H1 (cell line): ENCODE data around the gene ZNF700. TPM values are rescaled to one million over a fixed set of nuclear protein-coding genes. Genes with fewer than 3 reads are reported as not detected.

Experiments used
- CTCF ChIA-PET: fragments of 300-600 bp; sonication (Branson Sonifier 250); formaldehyde crosslinking; loops from one replicate; lab custom pipeline; 2021; ENCODE audit not compliant: partially characterized antibody; lab: Charles Lee
- POLR2A ChIA-PET: fragments of 300-600 bp; sonication (Branson Sonifier 250); formaldehyde crosslinking; loops from one replicate; lab custom pipeline; 2021; ENCODE audit warnings: inconsistent platforms; ENCODE audit not compliant: partially characterized antibody; lab: Charles Lee
- DNase-seq, 2 experiments: peaks; one replicate each; pipeline versions ENCODE4 v3.0.0 to v3.0.0-alpha.2; 2010 to 2022; ENCODE audit warnings: low spot score in 2 of 2, low read depth in 1 of 2, mixed read lengths in 1 of 2
- FAIRE-seq: peaks from 2 replicates; lab custom pipeline; 2011; peaks lifted over from hg19 to GRCh38; lab: Jason Lieb, UNC
- H2AFZ ChIP-seq: 2 replicates; pipeline ENCODE4 v1.8.1; 2012; ENCODE audit warnings: low read length, inconsistent platforms
- H2AK5ac ChIP-seq: 2 replicates; pipeline ENCODE4 v1.6.1; 2013; ENCODE audit warnings: low read depth, low read length
- H2BK120ac ChIP-seq: replicated peaks from 2 replicates; pipeline ENCODE3; 2013; ENCODE audit warnings: low read depth, low read length, inconsistent platforms
- H2BK12ac ChIP-seq: 2 replicates; pipeline ENCODE4 v1.6.1; 2013; ENCODE audit warnings: low read depth, low read length
- H2BK15ac ChIP-seq: 2 replicates; pipeline ENCODE4 v1.6.1; 2013; ENCODE audit warnings: low read length
- H2BK20ac ChIP-seq: 2 replicates; pipeline ENCODE4 v1.6.1; 2013; ENCODE audit warnings: low read length
- H2BK5ac ChIP-seq: 2 replicates; pipeline ENCODE4 v1.6.1; 2013; ENCODE audit warnings: low read depth, low read length
- H3K14ac ChIP-seq: 2 replicates; pipeline ENCODE4 v1.6.1; 2013; ENCODE audit warnings: inconsistent platforms; ENCODE audit not compliant: insufficient read length
- H3K18ac ChIP-seq: 2 replicates; pipeline ENCODE4 v1.6.1; 2013; ENCODE audit warnings: low read length; ENCODE audit errors: extremely low read depth
- H3K23ac ChIP-seq: 2 replicates; pipeline ENCODE4 v1.6.1; 2013; ENCODE audit warnings: inconsistent platforms; ENCODE audit not compliant: insufficient read length
- H3K23me2 ChIP-seq: 2 replicates; pipeline ENCODE4 v1.6.1; 2013; ENCODE audit warnings: low read depth, low read length
- H3K27ac ChIP-seq: 2 replicates; pipeline ENCODE4 v1.6.1; 2011; ENCODE audit warnings: low read depth, low read length, inconsistent platforms
- H3K27me3 ChIP-seq, 4 experiments: replicated peaks in 1 of 4; 1 replicate in 1 of 4; 2 replicates in 3 of 4; pipeline versions ENCODE4 v1.6.1 to v1.8.1; 2011 to 2013; ENCODE audit warnings: low read length in 3 of 4, mild to moderate bottlenecking in 3 of 4, inconsistent platforms in 2 of 4, mixed read lengths in 2 of 4, moderate library complexity in 1 of 4; ENCODE audit not compliant: control insufficient read depth in 3 of 4, insufficient read depth in 3 of 4; ENCODE audit errors: extremely low read depth in 1 of 4
- H3K36me3 ChIP-seq, 4 experiments: 2 replicates each; pipeline versions ENCODE4 v1.6.1 to v1.8.1; 2011 to 2013; ENCODE audit warnings: mild to moderate bottlenecking in 4 of 4, low read length in 3 of 4, moderate library complexity in 2 of 4, control low read depth in 1 of 4, inconsistent platforms in 1 of 4; ENCODE audit not compliant: insufficient read depth in 4 of 4, control insufficient read depth in 2 of 4
- H3K4ac ChIP-seq: replicated peaks from 2 replicates; pipeline ENCODE3; 2013; ENCODE audit warnings: low read length, low read depth, mixed read lengths, inconsistent platforms; ENCODE audit not compliant: insufficient read length
- H3K4me1 ChIP-seq, 4 experiments: replicated peaks in 1 of 4; 1 replicate in 1 of 4; 2 replicates in 3 of 4; pipeline versions ENCODE4 v1.6.1 to v1.8.1; 2011 to 2013; ENCODE audit warnings: low read length in 3 of 4, inconsistent platforms in 2 of 4, mixed read lengths in 1 of 4; ENCODE audit not compliant: insufficient read depth in 4 of 4, control insufficient read depth in 3 of 4
- H3K4me2 ChIP-seq, 2 experiments: 2 replicates each; pipeline versions ENCODE4 v1.6.1 to v1.8.1; 2011 to 2013; ENCODE audit warnings: low read depth in 2 of 2, low read length in 2 of 2, control low read depth in 1 of 2, inconsistent platforms in 1 of 2, mild to moderate bottlenecking in 1 of 2; ENCODE audit not compliant: insufficient read depth in 1 of 2
- H3K4me3 ChIP-seq, 4 experiments: fragments of 200-600, 300-600 bp in 1 of 4; sonication (generic), shearing (Covaris generic), sonication (Bioruptor Twin) in 1 of 4; 2 replicates each; pipeline versions ENCODE4 v1.5.1 to v1.8.1; 2011 to 2016; ENCODE audit warnings: low read length in 4 of 4, low read depth in 3 of 4, control low read depth in 2 of 4, inconsistent platforms in 2 of 4, mild to moderate bottlenecking in 2 of 4, mixed read lengths in 1 of 4, moderate library complexity in 1 of 4; ENCODE audit not compliant: insufficient read depth in 2 of 4; ENCODE audit errors: extremely low read depth in 1 of 4
- H3K56ac ChIP-seq: replicated peaks from 2 replicates; pipeline ENCODE3; 2013; ENCODE audit warnings: low read depth, mild to moderate bottlenecking, mixed read lengths, low read length, inconsistent platforms; ENCODE audit not compliant: insufficient read length
- H3K79me1 ChIP-seq: 2 replicates; pipeline ENCODE4 v1.6.1; 2013; ENCODE audit warnings: low read depth, low read length, control low read depth
- H3K79me2 ChIP-seq, 2 experiments: 2 replicates each; pipeline versions ENCODE4 v1.6.1 to v1.8.1; 2012 to 2013; ENCODE audit warnings: low read length in 2 of 2, mild to moderate bottlenecking in 2 of 2, inconsistent platforms in 1 of 2; ENCODE audit not compliant: insufficient read depth in 2 of 2, control insufficient read depth in 1 of 2
- H3K9ac ChIP-seq, 4 experiments: replicated peaks in 1 of 4; 1 replicate in 1 of 4; 2 replicates in 3 of 4; pipeline versions ENCODE4 v1.6.1 to v1.8.1; 2011 to 2013; ENCODE audit warnings: low read depth in 3 of 4, low read length in 3 of 4, control low read depth in 2 of 4, mild to moderate bottlenecking in 2 of 4, moderate library complexity in 2 of 4, inconsistent platforms in 1 of 4; ENCODE audit errors: extremely low read depth in 1 of 4
- H3K9me3 ChIP-seq, 2 experiments: 2 replicates each; pipeline versions ENCODE4 v1.6.1 to v1.8.1; 2012 to 2013; ENCODE audit warnings: mild to moderate bottlenecking in 2 of 2, moderate library complexity in 2 of 2, control low read depth in 1 of 2, inconsistent platforms in 1 of 2, low read depth in 1 of 2, low read length in 1 of 2, mixed read lengths in 1 of 2; ENCODE audit not compliant: insufficient read depth in 2 of 2
- H4K20me1 ChIP-seq, 2 experiments: replicated peaks in 1 of 2; 2 replicates each; pipeline versions ENCODE3 to v1.8.1; 2011 to 2013; ENCODE audit warnings: inconsistent platforms in 2 of 2, low read length in 2 of 2, mild to moderate bottlenecking in 1 of 2; ENCODE audit not compliant: insufficient read depth in 2 of 2, control insufficient read depth in 1 of 2
- H4K5ac ChIP-seq: 2 replicates; pipeline ENCODE4 v1.6.1; 2013; ENCODE audit warnings: low read length, low read depth, mixed read lengths, inconsistent platforms; ENCODE audit not compliant: insufficient read length
- H4K8ac ChIP-seq: 2 replicates; pipeline ENCODE4 v1.8.0; 2013; ENCODE audit warnings: mild to moderate bottlenecking, moderate library complexity, low read length, inconsistent platforms; ENCODE audit not compliant: insufficient read depth; ENCODE audit errors: extremely low read depth
- H4K91ac ChIP-seq: replicated peaks from 2 replicates; pipeline ENCODE3; 2013; ENCODE audit warnings: low read length, mixed read lengths, inconsistent platforms; ENCODE audit not compliant: insufficient read length
- ASH2L ChIP-seq: fragments of 200-600, 300-600 bp; sonication (generic); IDR thresholded peaks from one replicate; pipeline ENCODE4 v1.7.1; 2017; ENCODE audit warnings: low read length
- GABPA ChIP-seq: IDR thresholded peaks from 2 replicates; pipeline ENCODE4 v1.6.1; 2011; ENCODE audit warnings: mild to moderate bottlenecking, low read length, moderate library complexity, borderline replicate concordance; ENCODE audit not compliant: insufficient read depth
- HDAC6 ChIP-seq: IDR thresholded peaks from one replicate; pipeline ENCODE4 v1.7.1; 2012; ENCODE audit warnings: low read depth, mild to moderate bottlenecking, inconsistent platforms, low read length, moderate library complexity
- KDM4A ChIP-seq: IDR thresholded peaks from one replicate; pipeline ENCODE4 v1.7.1; 2012; ENCODE audit warnings: low read depth, mild to moderate bottlenecking, moderate library complexity, low read length, inconsistent platforms; ENCODE audit not compliant: severe bottlenecking
- RAD21 ChIP-seq, 2 experiments: IDR thresholded peaks in 1 of 2; conservative IDR thresholded peaks in 1 of 2; 2 replicates each; pipeline ENCODE4 v1.6.1; 2011; ENCODE audit warnings: low read depth in 2 of 2, low read length in 2 of 2, improper control_type of control experiment in 1 of 2, inconsistent platforms in 1 of 2, mild to moderate bottlenecking in 1 of 2, moderate library complexity in 1 of 2
- RNF2 ChIP-seq: fragments of 200-900, 300-1000 bp; sonication (generic); IDR thresholded peaks from 2 replicates; pipeline ENCODE4 v1.7.1; 2016; ENCODE audit warnings: borderline replicate concordance, low read depth, mild to moderate bottlenecking, antibody characterized with exemption, low read length; ENCODE audit not compliant: poor library complexity, severe bottlenecking; ENCODE audit errors: missing control alignments
- SIN3A ChIP-seq, 2 experiments: IDR thresholded peaks in 1 of 2; conservative IDR thresholded peaks in 1 of 2; 2 replicates each; pipeline ENCODE4 v1.6.1; 2011 to 2012; ENCODE audit warnings: low read length in 2 of 2, improper control_type of control experiment in 1 of 2, low read depth in 1 of 2, mild to moderate bottlenecking in 1 of 2
- TAF1 ChIP-seq: IDR thresholded peaks from 2 replicates; pipeline ENCODE4 v1.6.1; 2011; ENCODE audit warnings: mild to moderate bottlenecking, low read depth, low read length
- YY1 ChIP-seq: IDR thresholded peaks from 2 replicates; pipeline ENCODE4 v1.6.1; 2011; ENCODE audit warnings: low read depth, mild to moderate bottlenecking, low read length
- WGBS, 2 experiments: shearing (Covaris generic) in 1 of 2; methylation state at CpG; one replicate each; pipeline versions ENCODE4 v1.1.6 to v1.1.7; 2013 to 2015; ENCODE audit warnings: low lambda C conversion rate in 2 of 2, mixed read lengths in 2 of 2, inconsistent platforms in 1 of 2, low coverage in 1 of 2, missing lambda C conversion rate in 1 of 2; ENCODE audit not compliant: insufficient replicate concordance in 2 of 2, insufficient coverage in 1 of 2, insufficient read length in 1 of 2; ENCODE audit errors: extremely low coverage in 1 of 2, missing lambda C conversion rate in 1 of 2; 5-methylcytosine and 5-hydroxymethylcytosine counted together
- polyA plus RNA-seq, 7 experiments: library from polyadenylated mRNA; depleted of rRNA in 3 of 7; stranded (reverse) in 5 of 7; unstranded in 2 of 7; fragments of >200 nt in 5 of 7; fragments of 200-250 nt in 2 of 7; gene quantifications; 1 replicate in 5 of 7; 2 replicates in 1 of 7; 4 replicates in 1 of 7; pipeline versions ENCODE4 v1.2.1 to v1.2.3, GENCODE V29; 2011 to 2013; ENCODE audit warnings: missing spikeins in 2 of 7, mixed read lengths in 2 of 7
- total RNA-seq: library from RNA; stranded (reverse); fragmentation: NEBNext Ultra II Directional; extraction: Animal tissue kit (Norgen Biotek cat#: 25700); gene quantifications from 2 replicates; pipeline ENCODE4 v1.2.1, GENCODE V29; 2021

Gene ZNF700
- total and polyA plus RNA-seq, 2 of the 8 experiments (the other 6 are each of a cell fraction or from before 2014, with no cell fraction given) = 3.0 to 10.5 TPM

DNA sequence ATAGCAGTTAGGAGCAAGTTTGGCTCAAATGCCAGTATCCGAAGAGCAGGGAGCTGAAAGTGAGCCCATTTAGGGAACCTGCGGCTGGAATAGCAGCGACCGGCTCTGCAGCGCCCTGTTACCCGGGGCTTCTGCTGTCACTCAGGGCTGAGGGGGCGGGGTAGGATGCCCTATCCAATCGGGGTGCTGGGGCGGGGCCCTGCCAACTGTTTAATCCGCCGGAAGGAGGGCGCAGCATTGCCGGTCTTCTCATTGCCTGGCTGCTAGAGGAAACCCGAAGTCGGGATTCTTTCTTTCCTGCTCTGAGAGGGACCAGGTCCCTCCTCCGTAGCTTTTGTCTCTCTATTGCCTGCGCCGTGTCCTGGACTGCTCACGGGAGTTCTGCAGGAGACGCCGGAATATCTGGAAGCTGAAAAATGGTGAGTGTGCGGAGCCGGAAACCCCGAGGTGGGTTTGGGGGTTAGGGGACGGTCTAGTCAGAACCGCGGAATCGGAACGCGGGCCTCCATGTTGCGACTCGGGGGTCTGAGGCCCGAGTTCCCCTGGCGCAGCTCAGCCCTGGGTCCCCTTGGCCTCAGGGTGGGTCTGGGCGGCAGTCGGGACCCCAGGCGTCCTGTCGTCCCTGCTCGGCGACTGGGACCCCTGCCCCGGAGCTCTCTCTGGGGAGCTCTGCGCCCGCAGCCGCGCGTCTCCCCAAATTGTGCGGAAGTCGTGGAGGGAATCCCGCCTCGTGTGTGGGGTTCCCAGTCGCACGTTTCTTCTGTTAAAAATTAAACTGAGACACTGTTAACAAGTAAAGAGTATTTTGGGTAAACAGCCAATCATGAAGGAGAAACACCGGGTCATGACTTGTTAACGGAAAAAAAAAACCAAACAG lies 62.7 kb downstream of the ZNF700 start:
- H3K79me2 ChIP-seq = peaks cover 0 to 35% of the 10 kb centered on the region in 2 experiments; a peak in 3 of 4 replicates
- DNase-seq = peak; percentile 90 to 96
- peak in 1 of 2 experiments; percentile 52; a peak in 1 of 4 replicates for TF ChIP-seq SIN3A (conservative IDR thresholded peaks at IDR 0.05 in 1 of 2, IDR thresholded peaks at IDR 0.05 in 1 of 2; ENCODE audit: low read depth in 1 of 2, low read length in 2 of 2)
- peak; percentile 98 for TF ChIP-seq TAF1
- TF ChIP-seq GABPA = no peak
- no peak for TF ChIP-seq HDAC6
- 0 out of 2 replicates have a peak, but pooled peaks have one; percentile 19 for TF ChIP-seq YY1
- TF ChIP-seq RAD21 (IDR thresholded peaks at IDR 0.05 in 1 of 2, conservative IDR thresholded peaks at IDR 0.05 in 1 of 2; ENCODE audit: low read depth in 2 of 2, low read length in 2 of 2) = no peak
- peak; percentile 63 for TF ChIP-seq ASH2L
- TF ChIP-seq KDM4A = peak; percentile 84
- TF ChIP-seq RNF2 = no peak

More for the DNA sequence above, 62.7 kb downstream of the ZNF700 start:
- peaks cover 0 to 7% (median 3%) of the 10 kb centered on the region in 4 experiments; a peak in 2 of 8 replicates for H3K36me3 ChIP-seq
- H2BK12ac ChIP-seq = no peak overlapping the region
- H3K4me3 ChIP-seq = peak overlapping the region; percentile 82 to 99 (median 98)
- peak overlapping the region; percentile 49 for H4K5ac ChIP-seq
- peak overlapping the region; percentile 72; the same call in 1 of the 2 replicates for H2AFZ ChIP-seq
- no peak overlapping the region for H3K23ac ChIP-seq
- peak overlapping the region; percentile 66 to 91 for H3K4me2 ChIP-seq
- no peak overlapping the region for H4K91ac ChIP-seq
- H2BK5ac ChIP-seq = peak overlapping the region; percentile 60; the same call in 1 of the 2 replicates
- H3K56ac ChIP-seq = peak overlapping the region; percentile 74
- H4K8ac ChIP-seq = peak overlapping the region; percentile 95
- H4K20me1 ChIP-seq = peaks cover 0 to 2% of the 10 kb centered on the region in 2 experiments
- WGBS, 2 experiments = 2% methylated on average over 54 of the region's 54 CpGs; no CpG with 5 or more reads in 1 of the 2 experiments
- peaks cover 7% of the 10 kb centered on the region; the same call in 1 of the 2 replicates for H3K79me1 ChIP-seq
- peak overlapping the region; percentile 77 for H3K27ac ChIP-seq
- no peak overlapping the region for H3K14ac ChIP-seq
- no peak overlapping the region for H3K4ac ChIP-seq
- ChIA-PET CTCF (interaction anchor here (0.6 to 13.7 kb wide), 23 partner anchors 9 to 190 kb away, joined by 3 to 169 read pairs (median 6); partner anchors contain the start of genes ZNF20, ZNF433, ZNF491 and ZNF69), POLR2A (interaction anchor here (0.6 to 5.9 kb wide), 43 partner anchors 7 to 606 kb away, joined by 3 to 73 read pairs (median 5); partner anchors contain the start of genes ZNF136, ZNF20, ZNF433 and ZNF44)
- peaks cover 3 to 6% of the 10 kb centered on the region in 2 experiments for H3K9me3 ChIP-seq
- peak overlapping the region; percentile 80 to 96 (median 89) for H3K9ac ChIP-seq
- no peak overlapping the region for H2BK15ac ChIP-seq
- H3K23me2 ChIP-seq = peaks cover 7% of the 10 kb centered on the region; the same call in 1 of the 2 replicates
- no peak overlapping the region for H2AK5ac ChIP-seq
- no peak for FAIRE-seq
- H2BK20ac ChIP-seq = no peak overlapping the region
- H2BK120ac ChIP-seq = no peak overlapping the region
- H3K4me1 ChIP-seq = peaks cover 0 to 5% (median 0%) of the 10 kb centered on the region in 4 experiments; a peak in 4 of 7 replicates
- no peaks in the 10 kb centered on the region for H3K27me3 ChIP-seq
- peak overlapping the region; percentile 51; the same call in 1 of the 2 replicates for H3K18ac ChIP-seq
